Keratinocyte (primary cell): ENCODE data around the gene IGF2BP2. TPM values are rescaled to one million over a fixed set of nuclear protein-coding genes. Genes with fewer than 3 reads are reported as not detected.
"Not testable (repeated sequence)": the region's sequence is repeated elsewhere in the genome, so short reads cannot be mapped to it uniquely, and the experiment has no call there.

ENCODE experiments used
- DNase-seq: peaks from one replicate; pipeline ENCODE4 v3.0.0-alpha.2; 2011; ENCODE audit warnings: low read depth, missing footprints, low spot score
- FAIRE-seq: peaks from 2 replicates; lab custom pipeline; 2011; peaks lifted over from hg19 to GRCh38; lab: Jason Lieb, UNC
- H2AFZ ChIP-seq: 2 replicates; pipeline ENCODE4 v1.6.0; 2012; ENCODE audit warnings: low read length, control low read depth, inconsistent platforms; ENCODE audit not compliant: control insufficient read depth
- H3K27ac ChIP-seq: 2 replicates; pipeline ENCODE4 v1.5.1; 2011; ENCODE audit warnings: low read length; ENCODE audit not compliant: control insufficient read depth, insufficient read depth
- H3K27me3 ChIP-seq: 3 replicates; pipeline ENCODE4 v1.6.0; 2011; ENCODE audit warnings: low read length; ENCODE audit not compliant: control insufficient read depth, insufficient read depth; ENCODE audit errors: extremely low read depth
- H3K36me3 ChIP-seq, 2 experiments: 2 replicates in 1 of 2; 3 replicates in 1 of 2; pipeline ENCODE4 v1.5.1; 2011; ENCODE audit warnings: low read length in 2 of 2, mild to moderate bottlenecking in 1 of 2; ENCODE audit not compliant: control insufficient read depth in 2 of 2, insufficient read depth in 2 of 2; ENCODE audit errors: extremely low read depth in 1 of 2
- H3K4me1 ChIP-seq: 3 replicates; pipeline ENCODE4 v1.5.1; 2011; ENCODE audit warnings: low read length; ENCODE audit not compliant: control insufficient read depth, insufficient read depth; ENCODE audit errors: extremely low read depth
- H3K4me2 ChIP-seq: 3 replicates; pipeline ENCODE4 v1.6.0; 2011; ENCODE audit warnings: low read depth, low read length; ENCODE audit not compliant: control insufficient read depth, insufficient read depth; ENCODE audit errors: extremely low read depth
- H3K4me3 ChIP-seq, 3 experiments: fragments of 200-600 bp in 1 of 3; sonication (generic) in 1 of 3; 2 replicates in 2 of 3; 3 replicates in 1 of 3; pipeline ENCODE4 v1.5.1; 2011 to 2016; ENCODE audit warnings: low read length in 3 of 3, mild to moderate bottlenecking in 3 of 3, control low read depth in 2 of 3, inconsistent platforms in 1 of 3, low read depth in 1 of 3, mixed read lengths in 1 of 3, mixed run types in 1 of 3, moderate library complexity in 1 of 3; ENCODE audit not compliant: control insufficient read depth in 2 of 3, insufficient read depth in 2 of 3; ENCODE audit errors: extremely low read depth in 1 of 3
- H3K79me2 ChIP-seq: 2 replicates; pipeline ENCODE4 v1.6.0; 2012; ENCODE audit warnings: low read length; ENCODE audit not compliant: control insufficient read depth, insufficient read depth
- H3K9ac ChIP-seq: 3 replicates; pipeline ENCODE4 v1.6.0; 2011; ENCODE audit warnings: low read length; ENCODE audit not compliant: control insufficient read depth, insufficient read depth; ENCODE audit errors: extremely low read depth
- H3K9me1 ChIP-seq: 3 replicates; pipeline ENCODE4 v1.6.0; 2011; ENCODE audit warnings: low read length; ENCODE audit not compliant: control insufficient read depth, insufficient read depth; ENCODE audit errors: extremely low read depth
- H3K9me3 ChIP-seq: 2 replicates; pipeline ENCODE4 v1.5.1; 2012; ENCODE audit warnings: low read depth, low read length; ENCODE audit not compliant: control insufficient read depth
- H4K20me1 ChIP-seq: 3 replicates; pipeline ENCODE4 v1.6.0; 2011; ENCODE audit warnings: low read length; ENCODE audit not compliant: control insufficient read depth, insufficient read depth; ENCODE audit errors: extremely low read depth
- EZH2 ChIP-seq: IDR thresholded peaks from one replicate; pipeline ENCODE4 v1.6.1; 2012; ENCODE audit warnings: inconsistent platforms, mild to moderate bottlenecking, low read length, moderate library complexity
- dilution Hi-C: fragments of 300-500 bp; cut with MboI; formaldehyde crosslinking; loops from one replicate; pipeline ENCODE4 v1.7.0; 2020; ENCODE audit warnings: low sequenced_read_pairs; ENCODE audit not compliant: extremely low pct_ligation_motif_present
- polyA plus RNA-seq, 5 experiments: library from polyadenylated mRNA; depleted of rRNA in 3 of 5; stranded (reverse) in 3 of 5; stranded (forward) in 1 of 5; unstranded in 1 of 5; fragments of >200 nt; gene quantifications; 1 replicate in 1 of 5; 2 replicates in 3 of 5; 3 replicates in 1 of 5; pipeline versions ENCODE4 v1.2.1 to v1.2.3, GENCODE V29; 2011 to 2012; ENCODE audit warnings: missing spikeins in 2 of 5, low read depth in 1 of 5, low replicate concordance in 1 of 5
- TF ChIP-seq, protein P1 (sequence below), 3 experiments: IDR thresholded peaks in 1 of 3; conservative IDR thresholded peaks in 1 of 3; optimal IDR thresholded peaks in 1 of 3; 2 replicates in 2 of 3; 3 replicates in 1 of 3; pipeline versions ENCODE3 to v1.5.1; 2011; ENCODE audit warnings: low read length in 3 of 3, mild to moderate bottlenecking in 3 of 3, moderate library complexity in 2 of 3, control low read depth in 1 of 3, inconsistent platforms in 1 of 3; ENCODE audit not compliant: insufficient read depth in 2 of 3; ENCODE audit errors: extremely low read depth in 1 of 3

IGF2BP2 gene
- polyA plus RNA-seq, 1 donor (not counting 4 experiments of a cell fraction or from before 2014, with no cell fraction given): 21.2 TPM

DNA sequence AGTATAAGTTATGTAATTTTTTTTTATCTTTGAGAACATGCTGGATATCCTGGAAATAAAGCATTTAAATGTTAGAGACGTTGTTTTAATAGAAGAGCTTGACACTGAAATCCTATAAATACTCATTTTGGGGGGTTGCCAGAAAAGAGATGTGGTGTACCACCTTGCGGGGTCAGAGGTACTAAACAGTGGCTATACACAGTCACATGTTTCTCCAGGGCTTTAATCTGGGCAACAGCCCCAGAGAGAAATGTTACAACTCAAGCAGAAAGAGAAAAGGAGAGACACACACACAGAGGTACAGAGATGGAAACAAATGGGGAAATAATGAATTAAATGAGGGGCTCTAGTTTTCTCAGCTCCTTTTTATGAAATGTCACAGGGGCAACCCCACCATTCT, 124.9 kb downstream of the IGF2BP2 start:
- peaks cover 17% of the 10 kb centered on the region for H3K4me1 ChIP-seq
- peaks cover 68% of the 10 kb centered on the region for H3K79me2 ChIP-seq
- no peak for TF ChIP-seq EZH2
- TF ChIP-seq, protein P1, sequence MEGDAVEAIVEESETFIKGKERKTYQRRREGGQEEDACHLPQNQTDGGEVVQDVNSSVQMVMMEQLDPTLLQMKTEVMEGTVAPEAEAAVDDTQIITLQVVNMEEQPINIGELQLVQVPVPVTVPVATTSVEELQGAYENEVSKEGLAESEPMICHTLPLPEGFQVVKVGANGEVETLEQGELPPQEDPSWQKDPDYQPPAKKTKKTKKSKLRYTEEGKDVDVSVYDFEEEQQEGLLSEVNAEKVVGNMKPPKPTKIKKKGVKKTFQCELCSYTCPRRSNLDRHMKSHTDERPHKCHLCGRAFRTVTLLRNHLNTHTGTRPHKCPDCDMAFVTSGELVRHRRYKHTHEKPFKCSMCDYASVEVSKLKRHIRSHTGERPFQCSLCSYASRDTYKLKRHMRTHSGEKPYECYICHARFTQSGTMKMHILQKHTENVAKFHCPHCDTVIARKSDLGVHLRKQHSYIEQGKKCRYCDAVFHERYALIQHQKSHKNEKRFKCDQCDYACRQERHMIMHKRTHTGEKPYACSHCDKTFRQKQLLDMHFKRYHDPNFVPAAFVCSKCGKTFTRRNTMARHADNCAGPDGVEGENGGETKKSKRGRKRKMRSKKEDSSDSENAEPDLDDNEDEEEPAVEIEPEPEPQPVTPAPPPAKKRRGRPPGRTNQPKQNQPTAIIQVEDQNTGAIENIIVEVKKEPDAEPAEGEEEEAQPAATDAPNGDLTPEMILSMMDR (optimal IDR thresholded peaks at IDR 0.05 in 1 of 3, IDR thresholded peaks at IDR 0.05 in 1 of 3, conservative IDR thresholded peaks at IDR 0.05 in 1 of 3; ENCODE audit: extremely low read depth in 1 of 3, insufficient read depth in 2 of 3, low read length in 3 of 3): no peak
- H3K9me3 ChIP-seq: no peaks in the 10 kb centered on the region
- H3K4me3 ChIP-seq: no peak overlapping the region
- no peak overlapping the region for H3K4me2 ChIP-seq
- H3K27ac ChIP-seq: no peak overlapping the region
- no peaks in the 10 kb centered on the region for H4K20me1 ChIP-seq
- DNase-seq (no peak), FAIRE-seq (no peak)
- no peaks in the 10 kb centered on the region for H3K27me3 ChIP-seq
- no peak overlapping the region for H3K9ac ChIP-seq
- H2AFZ ChIP-seq: no peak overlapping the region
- H3K9me1 ChIP-seq: peaks cover 3% of the 10 kb centered on the region
- peaks cover 0 to 11% of the 10 kb centered on the region in 2 experiments for H3K36me3 ChIP-seq
- dilution Hi-C loops: no loop called here

DNA sequence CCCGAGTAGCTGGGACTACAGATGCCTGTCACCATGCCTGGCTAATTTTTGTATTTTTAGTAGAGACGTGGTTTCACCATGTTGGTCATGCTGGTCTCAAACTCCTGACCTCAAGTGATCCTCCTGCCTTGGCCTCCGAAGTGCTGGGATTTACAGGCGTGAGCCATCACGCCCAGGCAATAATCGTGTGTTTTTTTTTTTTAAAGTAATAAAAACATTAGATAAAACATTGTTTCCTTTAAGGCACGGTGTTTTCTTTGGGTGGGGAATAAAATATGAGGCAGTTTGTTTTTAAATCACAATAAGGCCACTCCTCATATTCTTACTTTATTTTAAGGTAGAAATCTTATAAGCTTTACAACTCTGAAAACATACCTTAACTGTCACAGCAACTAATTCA, 127.6 kb downstream of the IGF2BP2 start:
- H3K4me2 ChIP-seq, H3K27me3 ChIP-seq, H3K9ac ChIP-seq, H4K20me1 ChIP-seq, dilution Hi-C loops, FAIRE-seq, H3K4me3 ChIP-seq, H3K9me1 ChIP-seq, DNase-seq, H2AFZ ChIP-seq, H3K9me3 ChIP-seq, H3K27ac ChIP-seq: not testable (repeated sequence)
- peaks cover 4 to 20% of the 10 kb centered on the region in 2 experiments for H3K36me3 ChIP-seq
- peaks cover 46% of the 10 kb centered on the region for H3K79me2 ChIP-seq
- H3K4me1 ChIP-seq: peaks cover 14% of the 10 kb centered on the region

DNA sequence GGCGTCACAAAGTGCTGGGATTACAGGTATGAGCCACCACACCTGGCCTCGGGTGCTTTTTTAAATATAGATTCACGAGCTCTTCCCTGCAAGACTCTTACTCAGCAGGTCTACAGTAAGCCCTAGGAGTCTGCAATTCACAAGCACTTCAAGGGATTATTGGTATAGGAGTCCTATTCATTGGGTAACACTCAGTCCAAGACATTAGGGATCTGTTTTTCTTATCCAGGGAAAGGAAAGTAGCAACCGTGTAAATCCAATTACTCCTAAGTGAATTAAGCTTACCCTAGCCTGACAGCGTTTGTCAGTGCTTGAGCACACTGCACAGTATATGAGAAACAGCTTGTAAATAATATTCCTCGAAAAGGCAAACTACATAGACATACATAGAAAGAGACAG, 128.8 kb downstream of the IGF2BP2 start:
- Histone ChIP-seq H3K9me1 (no peaks in the 10 kb centered on the region), H3K9ac (no peak overlapping the region), H3K4me2 (no peak overlapping the region), H3K79me2 (peaks cover 42% of the 10 kb centered on the region), H4K20me1 (no peaks in the 10 kb centered on the region), H3K4me1 (peaks cover 13% of the 10 kb centered on the region), H3K36me3 (peaks cover 7 to 26% of the 10 kb centered on the region in 2 experiments), H3K9me3 (no peaks in the 10 kb centered on the region), H3K4me3 (no peak overlapping the region), H2AFZ (no peak overlapping the region), H3K27ac (no peak overlapping the region), H3K27me3 (no peaks in the 10 kb centered on the region)
- TF ChIP-seq, protein P1 (optimal IDR thresholded peaks at IDR 0.05 in 1 of 3, IDR thresholded peaks at IDR 0.05 in 1 of 3, conservative IDR thresholded peaks at IDR 0.05 in 1 of 3; ENCODE audit: extremely low read depth in 1 of 3, insufficient read depth in 2 of 3, low read length in 3 of 3): no peak
- no peak for TF ChIP-seq EZH2
- DNase-seq (no peak), FAIRE-seq (no peak)
- dilution Hi-C loops: no loop called here
